D721Med (cell line): Measurements from ENCODE around the gene PPA2.

ENCODE experiments used
- DNase-seq: peaks from one replicate; pipeline ENCODE4 v3.0.0; 2011; ENCODE audit warnings: low spot score; ENCODE audit not compliant: insufficient read length
- FAIRE-seq: peaks from 2 replicates; lab custom pipeline; 2011; peaks lifted over from hg19 to GRCh38; lab: Jason Lieb, UNC
- TF ChIP-seq, protein P1 (sequence below): IDR thresholded peaks from 2 replicates; pipeline ENCODE4 v1.5.1; 2012; ENCODE audit warnings: mild to moderate bottlenecking, control low read depth; ENCODE audit not compliant: insufficient read depth; ENCODE audit errors: missing control alignments

The PPA2 gene

GRCh38 chr4:105451346-105451745, 22.5 kb downstream of the PPA2 start:
- DNase-seq (no peak), FAIRE-seq (peak; percentile 64)
- TF ChIP-seq, protein P1, sequence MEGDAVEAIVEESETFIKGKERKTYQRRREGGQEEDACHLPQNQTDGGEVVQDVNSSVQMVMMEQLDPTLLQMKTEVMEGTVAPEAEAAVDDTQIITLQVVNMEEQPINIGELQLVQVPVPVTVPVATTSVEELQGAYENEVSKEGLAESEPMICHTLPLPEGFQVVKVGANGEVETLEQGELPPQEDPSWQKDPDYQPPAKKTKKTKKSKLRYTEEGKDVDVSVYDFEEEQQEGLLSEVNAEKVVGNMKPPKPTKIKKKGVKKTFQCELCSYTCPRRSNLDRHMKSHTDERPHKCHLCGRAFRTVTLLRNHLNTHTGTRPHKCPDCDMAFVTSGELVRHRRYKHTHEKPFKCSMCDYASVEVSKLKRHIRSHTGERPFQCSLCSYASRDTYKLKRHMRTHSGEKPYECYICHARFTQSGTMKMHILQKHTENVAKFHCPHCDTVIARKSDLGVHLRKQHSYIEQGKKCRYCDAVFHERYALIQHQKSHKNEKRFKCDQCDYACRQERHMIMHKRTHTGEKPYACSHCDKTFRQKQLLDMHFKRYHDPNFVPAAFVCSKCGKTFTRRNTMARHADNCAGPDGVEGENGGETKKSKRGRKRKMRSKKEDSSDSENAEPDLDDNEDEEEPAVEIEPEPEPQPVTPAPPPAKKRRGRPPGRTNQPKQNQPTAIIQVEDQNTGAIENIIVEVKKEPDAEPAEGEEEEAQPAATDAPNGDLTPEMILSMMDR: no peak

- FAIRE-seq: no peak
- DNase-seq: no peak
- TF ChIP-seq, protein P1: no peak
Observed at GRCh38 chr4:105440890-105441289, 33.0 kb downstream of the PPA2 start.

GRCh38 chr4:105437637-105438036, 36.2 kb downstream of the PPA2 start:
- FAIRE-seq: no peak
- TF ChIP-seq, protein P1: no peak
- DNase-seq: no peak

- TF ChIP-seq, protein P1: no peak
- DNase-seq (no peak), FAIRE-seq (no peak)
Observed at GRCh38 chr4:105436414-105436813, 37.4 kb downstream of the PPA2 start.

GRCh38 chr4:105434940-105435339, 38.9 kb downstream of the PPA2 start:
- FAIRE-seq: no peak

DNA sequence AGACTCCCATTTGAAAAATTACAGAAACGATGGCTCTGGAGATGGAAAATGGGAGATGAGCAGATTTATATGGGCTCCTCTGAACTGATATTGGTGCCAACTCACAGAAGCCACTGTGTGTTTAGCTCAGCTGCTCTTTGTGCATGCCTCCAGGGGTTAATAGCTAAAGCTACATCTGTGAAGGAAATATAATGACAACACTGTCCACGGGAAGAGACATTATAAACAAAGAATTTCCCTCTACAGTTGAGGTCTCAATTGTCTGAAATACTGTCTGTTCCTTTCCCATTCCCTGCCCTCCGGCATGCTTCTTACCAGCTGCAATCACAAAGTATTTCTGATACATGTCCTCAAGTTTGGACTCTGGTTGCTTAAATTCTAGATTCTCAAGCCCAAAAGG, 40.4 kb downstream of the PPA2 start:
- no peak for DNase-seq
- TF ChIP-seq, protein P1: no peak
- no peak for FAIRE-seq

More at GRCh38 chr4:105434940-105435339, 38.9 kb downstream of the PPA2 start:
- no peak for DNase-seq
- TF ChIP-seq, protein P1: no peak

GRCh38 chr4:105432438-105432837, 41.4 kb downstream of the PPA2 start:
- TF ChIP-seq, protein P1: no peak
- no peak for DNase-seq
- no peak for FAIRE-seq
